ENCODE measurements around the gene ERO1B. TPM values are rescaled to one million over a fixed set of nuclear protein-coding genes. Genes with fewer than 3 reads are reported as not detected.

Gene ERO1B
- total RNA-seq, 2 donors from 2014 or later = 10.4 to 12.0 TPM

GRCh38 chr1:236222632-236223031, 59.1 kb downstream of the ERO1B start:
- H3K36me3 ChIP-seq = no peaks in the 10 kb centered on the region
- H3K27ac ChIP-seq = no peak overlapping the region
- intact Hi-C loops (cut with DNase I) = no loop called here
- TF ChIP-seq POLR2AphosphoS5 (IDR thresholded peaks at IDR 0.05) (no peak), CTCF (IDR thresholded peaks at IDR 0.05) (no peak), POLR2A (IDR thresholded peaks at IDR 0.05) (no peak)
- H3K4me3 ChIP-seq = no peak overlapping the region
- no peaks in the 10 kb centered on the region for H3K4me1 ChIP-seq (replicated peaks)
- 100% methylated on average over 1 of the region's 1 CpG for WGBS
- no peaks in the 10 kb centered on the region for H3K27me3 ChIP-seq (replicated peaks; ENCODE audit: insufficient read depth)
- no peaks in the 10 kb centered on the region for H3K9me3 ChIP-seq
- DNase-seq (ENCODE audit: low spot score) = no peak

GRCh38 chr1:236220473-236220872, 61.3 kb downstream of the ERO1B start:
- no peaks in the 10 kb centered on the region for H3K27me3 ChIP-seq (replicated peaks; ENCODE audit: insufficient read depth)
- TF ChIP-seq POLR2A (IDR thresholded peaks at IDR 0.05) (no peak), POLR2AphosphoS5 (IDR thresholded peaks at IDR 0.05) (no peak)
- H3K9me3 ChIP-seq = no peaks in the 10 kb centered on the region
- no peaks in the 10 kb centered on the region for H3K36me3 ChIP-seq
- no peak overlapping the region for H3K27ac ChIP-seq
- no peak for DNase-seq (ENCODE audit: low spot score)
- H3K4me1 ChIP-seq (replicated peaks) = no peaks in the 10 kb centered on the region
- 89% methylated on average over 1 of the region's 1 CpG for WGBS
- intact Hi-C loops (cut with DNase I) = no loop called here
- H3K4me3 ChIP-seq = no peak overlapping the region

DNA sequence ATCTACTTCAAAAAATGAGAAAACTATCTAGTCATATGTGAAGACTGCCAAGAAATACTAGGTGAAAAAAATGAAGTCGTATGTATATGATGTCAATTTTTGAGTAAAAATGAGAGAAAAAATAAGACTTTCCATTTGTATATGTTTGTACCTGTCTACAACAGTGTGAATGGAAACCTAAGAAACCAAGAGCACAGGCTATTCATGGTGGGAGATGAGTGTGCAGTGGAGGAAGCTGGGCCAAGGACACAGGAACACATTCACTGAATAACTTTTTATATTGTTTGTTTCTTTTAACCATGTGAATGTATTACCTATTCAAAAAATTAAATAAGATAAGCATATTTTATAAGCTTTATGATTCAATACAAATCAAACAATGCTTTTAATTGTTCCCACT, 67.0 kb downstream of the ERO1B start:
- H3K27ac ChIP-seq = no peak overlapping the region
- H3K4me3 ChIP-seq = no peak overlapping the region
- TF ChIP-seq POLR2AphosphoS5 (IDR thresholded peaks at IDR 0.05) (no peak), POLR2A (IDR thresholded peaks at IDR 0.05) (no peak), CTCF (IDR thresholded peaks at IDR 0.05) (no peak)
- 89% methylated on average over 1 of the region's 1 CpG for WGBS
- no peaks in the 10 kb centered on the region for H3K36me3 ChIP-seq
- H3K27me3 ChIP-seq (replicated peaks; ENCODE audit: insufficient read depth) = no peaks in the 10 kb centered on the region
- no peak for DNase-seq (ENCODE audit: low spot score)
- no peaks in the 10 kb centered on the region for H3K4me1 ChIP-seq (replicated peaks)
- intact Hi-C loops (cut with DNase I) = no loop called here
- H3K9me3 ChIP-seq = no peaks in the 10 kb centered on the region

GRCh38 chr1:236213534-236213933, 68.2 kb downstream of the ERO1B start:
- no peaks in the 10 kb centered on the region for H3K4me1 ChIP-seq (replicated peaks)
- H3K27ac ChIP-seq = no peak overlapping the region
- H3K27me3 ChIP-seq (replicated peaks; ENCODE audit: insufficient read depth) = no peaks in the 10 kb centered on the region
- no peaks in the 10 kb centered on the region for H3K9me3 ChIP-seq
- H3K4me3 ChIP-seq = no peak overlapping the region
- DNase-seq (ENCODE audit: low spot score) = no peak
- no peak for TF ChIP-seq POLR2A (IDR thresholded peaks at IDR 0.05)
- no peak for TF ChIP-seq CTCF (IDR thresholded peaks at IDR 0.05)
- TF ChIP-seq POLR2AphosphoS5 (IDR thresholded peaks at IDR 0.05) = no peak
- no peaks in the 10 kb centered on the region for H3K36me3 ChIP-seq
- 79% methylated on average over 3 of the region's 3 CpGs for WGBS
- intact Hi-C loops (cut with DNase I) = no loop called here

DNA sequence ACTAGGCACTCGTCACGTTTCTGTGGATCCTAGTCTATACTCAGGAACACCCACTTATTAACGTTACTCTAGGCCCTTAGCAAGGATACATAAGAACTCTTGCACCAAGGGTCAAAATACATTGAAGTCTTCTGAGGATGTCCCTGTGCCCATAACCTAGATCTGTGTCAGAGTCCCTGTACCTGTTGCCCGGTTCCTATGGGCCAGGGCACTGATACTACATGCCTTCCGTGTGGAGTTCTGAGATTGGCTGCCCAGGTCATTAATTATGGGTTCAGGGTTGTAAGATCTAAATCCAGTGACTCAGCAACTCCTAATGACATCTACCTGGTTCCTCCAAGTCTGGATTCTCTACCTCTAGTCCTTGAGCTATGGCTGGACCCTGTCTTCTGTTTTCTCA, 69.9 kb downstream of the ERO1B start:
- no peaks in the 10 kb centered on the region for H3K27me3 ChIP-seq (replicated peaks; ENCODE audit: insufficient read depth)
- no peak for DNase-seq (ENCODE audit: low spot score)
- H3K4me3 ChIP-seq = no peak overlapping the region
- H3K9me3 ChIP-seq = no peaks in the 10 kb centered on the region
- 96% methylated on average over 5 of the region's 5 CpGs for WGBS
- intact Hi-C loops (cut with DNase I) = no loop called here
- no peak overlapping the region for H3K27ac ChIP-seq
- no peaks in the 10 kb centered on the region for H3K36me3 ChIP-seq
- TF ChIP-seq POLR2AphosphoS5 (IDR thresholded peaks at IDR 0.05) = no peak
- TF ChIP-seq POLR2A (IDR thresholded peaks at IDR 0.05) = no peak
- no peak for TF ChIP-seq CTCF (IDR thresholded peaks at IDR 0.05)
- no peaks in the 10 kb centered on the region for H3K4me1 ChIP-seq (replicated peaks)
